Hepatocyte (in vitro differentiated cells): ENCODE measurements around the gene RNF148.

Experiments
- CTCF ChIP-seq: fragments of 200-600 bp; sonication (generic); IDR thresholded peaks from 2 replicates; pipeline ENCODE4 v1.5.1; 2016; ENCODE audit warnings: antibody characterized with exemption, mild to moderate bottlenecking; ENCODE audit not compliant: poor library complexity
- EZH2 ChIP-seq: fragments of 200-600 bp; sonication (generic); IDR thresholded peaks from 2 replicates; pipeline ENCODE4 v1.6.1; 2016; ENCODE audit warnings: antibody characterized with exemption, mild to moderate bottlenecking, borderline replicate concordance
- EZH2phosphoT487 ChIP-seq: fragments of 200-600 bp; sonication (generic); IDR thresholded peaks from one replicate; pipeline ENCODE4 v1.6.1; 2018; ENCODE audit warnings: antibody characterized with exemption, mild to moderate bottlenecking, low read depth, moderate library complexity; ENCODE audit not compliant: unreplicated experiment, severe bottlenecking

GRCh38 chr7:122673951-122674350 is 28.8 kb downstream of the RNF148 start:
- TF ChIP-seq CTCF (no peak), EZH2 (no peak), EZH2phosphoT487 (no peak)
